Measurements from ENCODE around the gene P2RY2.

DNA sequence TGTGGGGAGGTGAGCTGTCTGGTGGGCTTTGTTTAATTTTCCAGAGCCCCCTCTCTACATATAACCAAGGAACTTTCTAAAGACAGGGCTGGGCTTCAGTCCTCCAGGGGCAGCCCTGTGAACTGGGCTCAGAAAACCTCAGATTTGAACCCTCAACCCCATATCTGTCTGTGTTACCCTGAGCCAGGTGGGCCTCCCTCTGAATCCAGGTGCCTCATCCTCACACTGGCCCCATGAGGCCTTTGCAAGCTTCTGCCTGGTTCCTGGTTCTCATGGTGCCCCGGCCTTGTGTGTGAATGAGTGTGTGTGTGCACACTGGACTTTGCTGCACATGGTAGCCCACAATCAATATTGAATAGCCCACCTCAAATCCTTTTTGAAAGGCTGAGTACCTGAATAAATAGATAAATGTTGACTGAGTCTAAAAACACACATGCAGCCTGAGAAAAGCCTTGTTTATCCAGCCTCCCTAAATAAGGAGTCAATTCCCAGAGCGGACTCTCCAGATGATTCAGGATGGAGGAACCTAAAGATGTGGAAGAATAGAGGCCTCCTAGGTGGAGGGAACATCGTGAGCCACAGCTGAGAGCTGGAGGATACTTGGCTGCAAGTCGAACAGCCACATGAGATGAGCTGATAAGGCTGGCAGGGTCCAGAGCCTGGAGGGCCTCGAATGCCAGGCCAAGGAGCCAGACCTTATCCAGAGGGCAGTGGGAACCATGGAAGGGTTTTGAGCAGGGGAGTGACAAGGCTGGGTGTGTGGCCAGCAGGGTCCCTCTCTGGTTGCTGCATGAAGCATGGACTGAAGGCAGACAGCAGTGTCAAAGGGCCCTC, 28.1 kb upstream of the P2RY2 start:
- no peak for TF ChIP-seq MYC (IDR thresholded peaks at IDR 0.05; ENCODE audit: insufficient read depth, insufficient read length, insufficient replicate concordance, low read length, severe bottlenecking)
- TF ChIP-seq RFX5 (IDR thresholded peaks at IDR 0.05; ENCODE audit: low read depth, low read length), result no peak
- TF ChIP-seq ZNF384 (IDR thresholded peaks at IDR 0.05; ENCODE audit: borderline replicate concordance, low read depth, low read length), result no peak
- TF ChIP-seq POLR2A (IDR thresholded peaks at IDR 0.05; ENCODE audit: low read depth, low read length), result no peak
- TF ChIP-seq, protein P1, sequence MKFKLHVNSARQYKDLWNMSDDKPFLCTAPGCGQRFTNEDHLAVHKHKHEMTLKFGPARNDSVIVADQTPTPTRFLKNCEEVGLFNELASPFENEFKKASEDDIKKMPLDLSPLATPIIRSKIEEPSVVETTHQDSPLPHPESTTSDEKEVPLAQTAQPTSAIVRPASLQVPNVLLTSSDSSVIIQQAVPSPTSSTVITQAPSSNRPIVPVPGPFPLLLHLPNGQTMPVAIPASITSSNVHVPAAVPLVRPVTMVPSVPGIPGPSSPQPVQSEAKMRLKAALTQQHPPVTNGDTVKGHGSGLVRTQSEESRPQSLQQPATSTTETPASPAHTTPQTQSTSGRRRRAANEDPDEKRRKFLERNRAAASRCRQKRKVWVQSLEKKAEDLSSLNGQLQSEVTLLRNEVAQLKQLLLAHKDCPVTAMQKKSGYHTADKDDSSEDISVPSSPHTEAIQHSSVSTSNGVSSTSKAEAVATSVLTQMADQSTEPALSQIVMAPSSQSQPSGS (IDR thresholded peaks at IDR 0.05; ENCODE audit: low read length), result no peak
- TF ChIP-seq CTCF (IDR thresholded peaks at IDR 0.05 in 2 of 3, conservative IDR thresholded peaks at IDR 0.05 in 1 of 3; ENCODE audit: control insufficient read depth in 2 of 3, extremely low read depth in 1 of 3, insufficient read depth in 1 of 3, low read depth in 3 of 3, low read length in 3 of 3), result no peak
- TF ChIP-seq YY1 (IDR thresholded peaks at IDR 0.05; ENCODE audit: low read depth, low read length), result no peak
- TF ChIP-seq NBN (IDR thresholded peaks at IDR 0.05), result no peak
- no peak for TF ChIP-seq CREB1 (IDR thresholded peaks at IDR 0.05; ENCODE audit: low read depth)

All from GM12878 (cell line).